HG03095 (cell line): ENCODE results near the gene SLC22A16.
"Not testable (repeated sequence)": the region's sequence is repeated elsewhere in the genome, so short reads cannot be mapped to it uniquely, and the experiment has no call there.

Experiments
- ATAC-seq: cut with Tn5 transposase; IDR thresholded peaks from one replicate; pipeline ENCODE4 v1.9.1; 2021; ENCODE audit warnings: moderate library complexity; ENCODE audit not compliant: unreplicated experiment

SLC22A16 gene

GRCh38 chr6:110476046-110476849 lies at the start of gene SLC22A16:
Gene SLC22A16 (minus strand): TSS chr6:110476613. CDS start chr6:110476574, 39 bp downstream.
- no peak for ATAC-seq

- no peak for ATAC-seq
These were observed 48.6 kb upstream of the SLC22A16 start for GRCh38 chr6:110525001-110525400.

GRCh38 chr6:110524305-110524704 lies 47.9 kb upstream of the SLC22A16 start:
- no peak for ATAC-seq

- no peak for ATAC-seq
These were observed 47.1 kb upstream of the SLC22A16 start for GRCh38 chr6:110523451-110524021.

- ATAC-seq: no peak
These were observed 46.0 kb upstream of the SLC22A16 start for GRCh38 chr6:110522427-110522826.

- no peak for ATAC-seq
These were observed 44.7 kb upstream of the SLC22A16 start for GRCh38 chr6:110520992-110521543.

GRCh38 chr6:110520209-110520965 lies 44.0 kb upstream of the SLC22A16 start:
- no peak for ATAC-seq

- ATAC-seq: no peak
These were observed 41.3 kb upstream of the SLC22A16 start for GRCh38 chr6:110517601-110518281.

GRCh38 chr6:110517034-110517433 lies 40.6 kb upstream of the SLC22A16 start:
- ATAC-seq: no peak

- ATAC-seq: no peak
These were observed 38.4 kb upstream of the SLC22A16 start for GRCh38 chr6:110514818-110515217.

GRCh38 chr6:110512991-110513390 lies 36.6 kb upstream of the SLC22A16 start:
- no peak for ATAC-seq

- not testable (repeated sequence) for ATAC-seq
These were observed 36.1 kb upstream of the SLC22A16 start for GRCh38 chr6:110512549-110512948.

GRCh38 chr6:110511401-110511800 lies 35.0 kb upstream of the SLC22A16 start:
- no peak for ATAC-seq

GRCh38 chr6:110509617-110510241 lies 33.3 kb upstream of the SLC22A16 start:
- ATAC-seq: no peak

- ATAC-seq: not testable (repeated sequence)
These were observed 28.5 kb upstream of the SLC22A16 start for GRCh38 chr6:110504891-110505290.

GRCh38 chr6:110495949-110496348 lies 19.5 kb upstream of the SLC22A16 start:
- no peak for ATAC-seq

GRCh38 chr6:110493253-110493800 lies 16.9 kb upstream of the SLC22A16 start:
- ATAC-seq: no peak

- ATAC-seq: no peak
These were observed 16.2 kb upstream of the SLC22A16 start for GRCh38 chr6:110492584-110492983.

- ATAC-seq: no peak
These were observed 15.4 kb upstream of the SLC22A16 start for GRCh38 chr6:110491644-110492317.

GRCh38 chr6:110491299-110491643 lies 14.9 kb upstream of the SLC22A16 start:
- no peak for ATAC-seq
